HepG2 (cell line): ENCODE data around the gene NR2F1. TPM values are rescaled to one million over a fixed set of nuclear protein-coding genes. Genes with fewer than 3 reads are reported as not detected.

Experiments used
- ADNP ChIP-seq: sonication (generic); formaldehyde crosslinking; IDR thresholded peaks from 2 replicates; pipeline ENCODE4 v1.4.0; 2020; ENCODE audit warnings: missing genetic modification reagents
- BCL6 ChIP-seq: IDR thresholded peaks from 2 replicates; pipeline ENCODE4 v1.6.1; 2016; ENCODE audit warnings: missing genetic modification reagents, missing compliant biosample characterization
- BHLHE40 ChIP-seq: IDR thresholded peaks from 2 replicates; pipeline ENCODE4 v1.6.1; 2011; ENCODE audit warnings: low read length, improper control_type of control experiment
- CBFB ChIP-seq: sonication (generic); formaldehyde crosslinking; IDR thresholded peaks from 2 replicates; pipeline ENCODE4 v1.4.0; 2020; ENCODE audit warnings: missing genetic modification reagents
- HHEX ChIP-seq: IDR thresholded peaks from 2 replicates; pipeline ENCODE4 v1.6.1; 2016; ENCODE audit warnings: control low read depth
- HOXA7 ChIP-seq: sonication (generic); formaldehyde crosslinking; IDR thresholded peaks from 2 replicates; pipeline ENCODE4 v1.8.1; 2022; ENCODE audit warnings: mild to moderate bottlenecking, missing genetic modification reagents, moderate library complexity
- IKZF1 ChIP-seq: fragments of 450-650 bp; IDR thresholded peaks from 2 replicates; pipeline ENCODE4 v1.7.1; 2016
- JUND ChIP-seq: sonication (generic); formaldehyde crosslinking; IDR thresholded peaks from 2 replicates; pipeline ENCODE4 v1.8.0; 2022; ENCODE audit warnings: mild to moderate bottlenecking, missing genetic modification reagents
- KAT7 ChIP-seq: IDR thresholded peaks from 2 replicates; pipeline ENCODE4 v1.6.1; 2018; ENCODE audit warnings: borderline replicate concordance, missing compliant biosample characterization
- KDM2A ChIP-seq: sonication (generic); formaldehyde crosslinking; IDR thresholded peaks from 2 replicates; pipeline ENCODE4 v1.4.0; 2020; ENCODE audit warnings: low read depth, missing genetic modification reagents, borderline replicate concordance
- KDM4B ChIP-seq: sonication (generic); formaldehyde crosslinking; IDR thresholded peaks from 2 replicates; pipeline ENCODE4 v1.4.0; 2020; ENCODE audit warnings: missing genetic modification reagents
- MBD4 ChIP-seq: IDR thresholded peaks from 2 replicates; pipeline ENCODE4 v1.6.1; 2012; ENCODE audit warnings: low read length, inconsistent platforms, borderline replicate concordance
- MLLT10 ChIP-seq: sonication (generic); formaldehyde crosslinking; IDR thresholded peaks from 2 replicates; pipeline ENCODE4 v1.4.0; 2020; ENCODE audit warnings: missing genetic modification reagents
- MTA1 ChIP-seq: sonication (generic); formaldehyde crosslinking; IDR thresholded peaks from 2 replicates; pipeline ENCODE4 v1.4.0; 2020; ENCODE audit warnings: missing genetic modification reagents, mild to moderate bottlenecking, borderline replicate concordance
- REL ChIP-seq: sonication (generic); formaldehyde crosslinking; conservative IDR thresholded peaks from 2 replicates; pipeline ENCODE4 v1.8.0; 2022; ENCODE audit warnings: mild to moderate bottlenecking, missing genetic modification reagents, moderate library complexity
- RXRA ChIP-seq: sonication (generic); formaldehyde crosslinking; IDR thresholded peaks from 2 replicates; pipeline ENCODE4 v1.5.1; 2020; ENCODE audit warnings: missing genetic modification reagents
- SKI ChIP-seq: fragments of 450-650 bp; IDR thresholded peaks from one replicate; pipeline ENCODE4 v1.6.1; 2018; ENCODE audit warnings: mild to moderate bottlenecking; ENCODE audit not compliant: partially characterized antibody
- YY1 ChIP-seq: IDR thresholded peaks from 2 replicates; pipeline ENCODE4 v1.6.1; 2011; ENCODE audit warnings: low read length, low read depth, moderate library complexity, mild to moderate bottlenecking; ENCODE audit not compliant: insufficient read depth, insufficient replicate concordance
- ZBTB7B ChIP-seq: sonication (generic); formaldehyde crosslinking; IDR thresholded peaks from 2 replicates; pipeline ENCODE4 v1.4.0; 2020; ENCODE audit warnings: missing genetic modification reagents
- ZFP41 ChIP-seq: sonication (generic); formaldehyde crosslinking; IDR thresholded peaks from 2 replicates; pipeline ENCODE4 v1.4.0; 2020; ENCODE audit warnings: mild to moderate bottlenecking, missing genetic modification reagents, borderline replicate concordance
- ZFY ChIP-seq: sonication (generic); formaldehyde crosslinking; IDR thresholded peaks from 2 replicates; pipeline ENCODE4 v1.4.0; 2020; ENCODE audit warnings: missing genetic modification reagents
- ZNF598 ChIP-seq: sonication (generic); formaldehyde crosslinking; IDR thresholded peaks from 2 replicates; pipeline ENCODE4 v1.5.1; 2020; ENCODE audit warnings: mild to moderate bottlenecking, missing genetic modification reagents, borderline replicate concordance
- ZNF672 ChIP-seq: sonication (generic); formaldehyde crosslinking; IDR thresholded peaks from 2 replicates; pipeline ENCODE4 v1.8.1; 2022; ENCODE audit warnings: missing genetic modification reagents
- polyA plus RNA-seq, 8 experiments: library from polyadenylated mRNA; depleted of rRNA in 3 of 8; stranded (reverse) in 7 of 8; unstranded in 1 of 8; fragments of >200 nt; fragmentation: Illumina TruSeq in 4 of 8; extraction: Trizol in 4 of 8; gene quantifications; 2 replicates each; pipeline versions ENCODE4 v1.2.1 to v1.2.3, GENCODE V29; 2011 to 2016; ENCODE audit warnings: low read depth in 4 of 8, missing spikeins in 1 of 8, mixed read lengths in 1 of 8; ENCODE audit not compliant: insufficient read depth in 1 of 8
- total RNA-seq, 5 experiments: library from RNA; depleted of rRNA; stranded (reverse); fragments of >200 nt; fragmentation: Illumina TruSeq; extraction: Trizol; gene quantifications; 2 replicates each; pipeline ENCODE4 v1.2.3, GENCODE V29; 2016; ENCODE audit warnings: low read depth in 1 of 5
- TF ChIP-seq, protein P1 (sequence below): sonication (generic); formaldehyde crosslinking; IDR thresholded peaks from 2 replicates; pipeline ENCODE4 v1.4.0; 2020; ENCODE audit warnings: mild to moderate bottlenecking, missing genetic modification reagents
- TF ChIP-seq, protein P2 (sequence below): sonication (generic); formaldehyde crosslinking; conservative IDR thresholded peaks from 2 replicates; pipeline ENCODE4 v1.4.0; 2020; ENCODE audit warnings: mild to moderate bottlenecking, missing genetic modification reagents, moderate library complexity
- TF ChIP-seq, protein P3 (sequence below): sonication (generic); formaldehyde crosslinking; conservative IDR thresholded peaks from 2 replicates; pipeline ENCODE4 v1.5.0; 2020; ENCODE audit warnings: missing genetic modification reagents

The NR2F1 gene
- total and polyA plus RNA-seq, 2 of the 13 experiments (the other 11 are each of a cell fraction or from before 2014, with no cell fraction given): 17.1 to 59.7 TPM

DNA sequence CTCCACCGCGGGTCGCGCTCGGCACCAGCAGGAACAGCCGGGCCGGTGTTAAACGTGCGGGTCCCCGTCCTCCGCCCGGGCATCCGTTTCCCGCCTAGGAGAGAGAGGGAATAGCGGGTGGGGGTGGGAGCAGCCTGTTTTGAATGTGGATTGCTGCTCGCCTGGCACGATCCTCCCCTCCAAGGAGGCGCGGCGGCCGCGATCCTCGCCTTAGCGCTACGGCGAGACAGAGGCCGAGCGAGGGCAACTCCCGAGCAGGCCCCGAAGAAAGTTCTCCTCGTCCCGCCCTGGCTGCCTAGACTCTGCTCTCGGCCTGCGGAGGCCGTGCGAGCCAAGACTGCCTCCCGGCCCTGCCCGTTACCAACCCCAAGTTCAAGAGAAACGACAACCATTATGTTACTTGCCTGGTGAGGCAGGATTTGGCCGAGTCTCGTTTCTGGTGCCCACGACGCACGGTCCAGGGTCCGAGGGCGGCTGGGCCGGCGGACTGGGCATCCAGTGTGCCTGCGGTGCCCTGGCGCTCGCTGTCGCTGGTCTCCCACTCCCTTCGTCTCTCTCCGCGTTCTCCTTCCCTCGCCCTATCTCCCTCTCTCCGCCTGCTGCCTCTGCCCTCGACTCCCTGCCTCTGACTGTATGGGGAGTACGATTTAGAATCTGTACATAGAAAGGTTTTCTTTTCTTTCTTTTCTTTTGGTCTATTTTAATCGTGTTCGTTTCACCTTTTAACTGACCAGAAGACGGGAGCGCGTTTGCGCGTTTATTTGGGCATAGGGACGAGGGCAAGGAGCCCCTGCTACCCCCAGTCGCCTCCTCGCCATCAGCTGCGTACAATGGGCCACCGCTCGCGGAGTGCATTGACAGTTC, 2.7 kb upstream of the NR2F1 start (continued):
- TF ChIP-seq REL: peak; percentile 47; the same call in 1 of the 2 replicates
- TF ChIP-seq YY1: no peak
- no peak for TF ChIP-seq SKI
- TF ChIP-seq RXRA: peak; percentile 40; the same call in 1 of the 2 replicates
- no peak for TF ChIP-seq BHLHE40
- no peak for TF ChIP-seq KDM4B
- TF ChIP-seq ZBTB7B (CRISPR knock-in tag): no peak
- peak; percentile 75 for TF ChIP-seq ZFY (CRISPR knock-in tag)
- TF ChIP-seq ZNF672 (CRISPR knock-in tag): no peak
- TF ChIP-seq, protein P1, sequence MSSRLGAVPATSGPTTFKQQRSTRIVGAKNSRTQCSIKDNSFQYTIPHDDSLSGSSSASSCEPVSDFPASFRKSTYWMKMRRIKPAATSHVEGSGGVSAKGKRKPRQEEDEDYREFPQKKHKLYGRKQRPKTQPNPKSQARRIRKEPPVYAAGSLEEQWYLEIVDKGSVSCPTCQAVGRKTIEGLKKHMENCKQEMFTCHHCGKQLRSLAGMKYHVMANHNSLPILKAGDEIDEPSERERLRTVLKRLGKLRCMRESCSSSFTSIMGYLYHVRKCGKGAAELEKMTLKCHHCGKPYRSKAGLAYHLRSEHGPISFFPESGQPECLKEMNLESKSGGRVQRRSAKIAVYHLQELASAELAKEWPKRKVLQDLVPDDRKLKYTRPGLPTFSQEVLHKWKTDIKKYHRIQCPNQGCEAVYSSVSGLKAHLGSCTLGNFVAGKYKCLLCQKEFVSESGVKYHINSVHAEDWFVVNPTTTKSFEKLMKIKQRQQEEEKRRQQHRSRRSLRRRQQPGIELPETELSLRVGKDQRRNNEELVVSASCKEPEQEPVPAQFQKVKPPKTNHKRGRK (CRISPR knock-in tag): no peak
- no peak for TF ChIP-seq JUND (CRISPR knock-in tag)
- TF ChIP-seq MLLT10: no peak
- no peak; the same call in 1 of the 2 replicates for TF ChIP-seq MTA1 (CRISPR knock-in tag)
- peak; percentile 22; the same call in 1 of the 2 replicates for TF ChIP-seq ZNF598
- peak; percentile 34; the same call in 1 of the 2 replicates for TF ChIP-seq KAT7 (CRISPR knock-in tag)
- TF ChIP-seq IKZF1: no peak
- no peak for TF ChIP-seq ADNP (CRISPR knock-in tag)
- TF ChIP-seq HOXA7 (CRISPR knock-in tag): no peak
- TF ChIP-seq, protein P2, sequence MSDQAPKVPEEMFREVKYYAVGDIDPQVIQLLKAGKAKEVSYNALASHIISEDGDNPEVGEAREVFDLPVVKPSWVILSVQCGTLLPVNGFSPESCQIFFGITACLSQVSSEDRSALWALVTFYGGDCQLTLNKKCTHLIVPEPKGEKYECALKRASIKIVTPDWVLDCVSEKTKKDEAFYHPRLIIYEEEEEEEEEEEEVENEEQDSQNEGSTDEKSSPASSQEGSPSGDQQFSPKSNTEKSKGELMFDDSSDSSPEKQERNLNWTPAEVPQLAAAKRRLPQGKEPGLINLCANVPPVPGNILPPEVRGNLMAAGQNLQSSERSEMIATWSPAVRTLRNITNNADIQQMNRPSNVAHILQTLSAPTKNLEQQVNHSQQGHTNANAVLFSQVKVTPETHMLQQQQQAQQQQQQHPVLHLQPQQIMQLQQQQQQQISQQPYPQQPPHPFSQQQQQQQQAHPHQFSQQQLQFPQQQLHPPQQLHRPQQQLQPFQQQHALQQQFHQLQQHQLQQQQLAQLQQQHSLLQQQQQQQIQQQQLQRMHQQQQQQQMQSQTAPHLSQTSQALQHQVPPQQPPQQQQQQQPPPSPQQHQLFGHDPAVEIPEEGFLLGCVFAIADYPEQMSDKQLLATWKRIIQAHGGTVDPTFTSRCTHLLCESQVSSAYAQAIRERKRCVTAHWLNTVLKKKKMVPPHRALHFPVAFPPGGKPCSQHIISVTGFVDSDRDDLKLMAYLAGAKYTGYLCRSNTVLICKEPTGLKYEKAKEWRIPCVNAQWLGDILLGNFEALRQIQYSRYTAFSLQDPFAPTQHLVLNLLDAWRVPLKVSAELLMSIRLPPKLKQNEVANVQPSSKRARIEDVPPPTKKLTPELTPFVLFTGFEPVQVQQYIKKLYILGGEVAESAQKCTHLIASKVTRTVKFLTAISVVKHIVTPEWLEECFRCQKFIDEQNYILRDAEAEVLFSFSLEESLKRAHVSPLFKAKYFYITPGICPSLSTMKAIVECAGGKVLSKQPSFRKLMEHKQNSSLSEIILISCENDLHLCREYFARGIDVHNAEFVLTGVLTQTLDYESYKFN (CRISPR knock-in tag): 0 out of 2 replicates have a peak, but pooled peaks have one; percentile 30
- no peak for TF ChIP-seq ZFP41 (CRISPR knock-in tag)
- TF ChIP-seq, protein P3, sequence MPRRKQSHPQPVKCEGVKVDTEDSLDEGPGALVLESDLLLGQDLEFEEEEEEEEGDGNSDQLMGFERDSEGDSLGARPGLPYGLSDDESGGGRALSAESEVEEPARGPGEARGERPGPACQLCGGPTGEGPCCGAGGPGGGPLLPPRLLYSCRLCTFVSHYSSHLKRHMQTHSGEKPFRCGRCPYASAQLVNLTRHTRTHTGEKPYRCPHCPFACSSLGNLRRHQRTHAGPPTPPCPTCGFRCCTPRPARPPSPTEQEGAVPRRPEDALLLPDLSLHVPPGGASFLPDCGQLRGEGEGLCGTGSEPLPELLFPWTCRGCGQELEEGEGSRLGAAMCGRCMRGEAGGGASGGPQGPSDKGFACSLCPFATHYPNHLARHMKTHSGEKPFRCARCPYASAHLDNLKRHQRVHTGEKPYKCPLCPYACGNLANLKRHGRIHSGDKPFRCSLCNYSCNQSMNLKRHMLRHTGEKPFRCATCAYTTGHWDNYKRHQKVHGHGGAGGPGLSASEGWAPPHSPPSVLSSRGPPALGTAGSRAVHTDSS (CRISPR knock-in tag): no peak
- no peak for TF ChIP-seq BCL6 (CRISPR knock-in tag)
- TF ChIP-seq CBFB (CRISPR knock-in tag): no peak
- TF ChIP-seq HHEX (CRISPR knock-in tag): no peak
- no peak for TF ChIP-seq MBD4
- peak; percentile 66; the same call in 1 of the 2 replicates for TF ChIP-seq KDM2A (CRISPR knock-in tag)
